GM12872 (cell line): Measurements from ENCODE around the gene MTTP.

Experiments used
- CTCF ChIP-seq: IDR thresholded peaks from 3 replicates; pipeline ENCODE4 v1.5.1; 2011; ENCODE audit warnings: low read depth, mild to moderate bottlenecking, low read length, moderate library complexity; ENCODE audit not compliant: insufficient read depth

The MTTP gene

DNA sequence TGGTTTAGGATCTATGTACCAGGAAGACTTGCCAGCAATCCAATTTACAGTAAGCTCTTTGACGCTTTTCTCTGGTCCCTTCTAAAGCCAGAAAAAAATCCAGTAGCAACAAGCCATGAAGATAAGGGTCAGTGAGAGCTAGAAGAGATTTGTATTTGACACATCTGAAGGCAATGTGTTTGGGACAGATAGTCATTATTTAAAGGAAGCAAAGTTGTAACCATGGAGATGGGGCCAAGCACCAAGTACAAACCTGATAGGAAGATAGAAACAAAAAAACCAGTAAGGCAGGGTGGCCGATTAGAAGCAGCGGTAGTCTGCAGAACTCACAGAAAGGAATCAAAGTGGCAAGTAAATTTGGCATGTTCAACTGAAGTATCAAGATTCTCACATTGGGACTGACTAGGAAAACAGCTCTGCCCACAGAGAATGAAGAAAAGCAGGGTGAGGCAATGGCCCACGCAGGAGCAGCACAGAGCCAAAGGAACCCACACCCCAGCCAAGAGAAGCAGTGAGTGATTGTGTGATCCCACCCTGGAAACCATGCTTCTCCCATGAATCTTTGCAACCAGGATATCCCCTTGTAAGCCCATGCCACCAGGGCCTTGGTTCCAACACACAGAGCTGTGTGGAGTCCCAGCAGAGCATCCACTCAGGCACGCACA lies 95.9 kb downstream of the MTTP start:
- no peak for TF ChIP-seq CTCF
